Heart right ventricle (tissue), 16 donors: ENCODE results near the gene ERGIC1. TPM values are rescaled to one million over a fixed set of nuclear protein-coding genes. Genes with fewer than 3 reads are reported as not detected.

Source experiments
- ATAC-seq, 8 donors: fragments of 200-7000 bp; cut with Tn5 transposase; one replicate each; pipeline ENCODE4 v1.9.1; 2020; ENCODE audit warnings: mild to moderate bottlenecking in 8 of 8, moderate library complexity in 8 of 8, moderate number of reproducible peaks in 1 of 8
- DNase-seq, 2 donors: peaks; one replicate each; pipeline ENCODE4 v3.0.0-alpha.2; 2020
- H3K27ac ChIP-seq, 10 donors: fragments of 200-600 bp; sonication (generic) in 2 of 10; one replicate each; pipeline versions ENCODE4 v1.5.0 to v1.8.0; 2020 to 2022; ENCODE audit warnings: mild to moderate bottlenecking in 3 of 10
- H3K27me3 ChIP-seq, 7 donors: fragments of 200-600 bp; one replicate each; pipeline ENCODE4 v1.8.0; 2021 to 2022; ENCODE audit warnings: mild to moderate bottlenecking in 2 of 7
- H3K36me3 ChIP-seq, 9 donors: fragments of 200-600 bp; sonication (generic) in 1 of 9; one replicate each; pipeline versions ENCODE4 v1.5.0 to v1.8.0; 2020 to 2022; ENCODE audit warnings: mild to moderate bottlenecking in 2 of 9
- H3K4me1 ChIP-seq, 9 donors: fragments of 200-600 bp; sonication (generic) in 1 of 9; one replicate each; pipeline versions ENCODE4 v1.5.0 to v1.8.0; 2020 to 2022; ENCODE audit warnings: mild to moderate bottlenecking in 4 of 9
- H3K4me3 ChIP-seq, 10 donors: fragments of 200-600 bp; sonication (generic) in 2 of 10; one replicate each; pipeline versions ENCODE4 v1.5.0 to v1.8.0; 2020 to 2022; ENCODE audit warnings: mild to moderate bottlenecking in 7 of 10, moderate library complexity in 2 of 10
- H3K9me3 ChIP-seq, 11 donors: fragments of 200-600 bp in 10 of 11; sonication (generic) in 2 of 11; one replicate each; pipeline versions ENCODE4 v1.5.0 to v1.8.0; 2013 to 2022; ENCODE audit warnings: mild to moderate bottlenecking in 2 of 11, control low read depth in 1 of 11, moderate library complexity in 1 of 11
- CTCF ChIP-seq, 9 donors: fragments of 200-600 bp; sonication (generic) in 2 of 9; IDR thresholded peaks; one replicate each; pipeline versions ENCODE4 v1.5.0 to v1.8.0; 2021 to 2022; ENCODE audit warnings: antibody characterized with exemption in 9 of 9, mild to moderate bottlenecking in 5 of 9, moderate library complexity in 1 of 9
- WGBS, 2 donors: extraction: QIAGEN DNeasy Blood & Tissue Kit; methylation state at CpG; one replicate each; pipeline ENCODE4 v1.1.7; 2013; ENCODE audit warnings: inconsistent platforms in 1 of 2; 5-methylcytosine and 5-hydroxymethylcytosine counted together
- intact Hi-C, 10 donors: fragments of 100-400 bp; cut with DNase I; formaldehyde crosslinking; loops; one replicate each; pipeline versions ENCODE4 v1.11.1 to v1.14.2; 2022
- polyA plus RNA-seq, 2 donors: library from polyadenylated mRNA; stranded (reverse); fragments of 200-250 nt; gene quantifications; one replicate each; pipeline ENCODE4 v1.2.3, GENCODE V29; 2013
- total RNA-seq, 10 donors: library from RNA; stranded (reverse); fragmentation: NEBNext Ultra II Directional in 3 of 10; extraction: Animal tissue kit (Norgen Biotek cat#: 25700) in 3 of 10; gene quantifications; one replicate each; pipeline versions ENCODE4 v1.2.1 to v1.2.4, GENCODE V29; 2021 to 2023
- donor health status: Arrhythmogenic right ventricular cardiomyopathy.
- donor health status: ischemic (EF 13 %, LVEDD 7.1; RV severe dilation, severe dysfunction).
- donor health status: healthy with polysubstance abuse.
- donor health status: DM: no; HTN: yes; CAD: no.
- donor health status: DM: no; HTN: no; CAD: no.
- donor health status: ischemic (EF 25% LVEDD 6.9; RV normal size, moderate dysfunction).
- donor health status: ischemic (EF 25% LVEDD 5.7; RV mildly dilated, moderate dysfunction).
- donor health status: healthy.
- donor health status: DM: yes; HTN: yes; CAD: no.
- donor health status: Ischemic cardiomyopathy.
- donor health status: ischemic (EF 35%, LVEDD 5.7; RV mildly dilated, moderate dysfunction).
- donor health status: nonischemic (EF 11% LVEDD 7.7; RV severe dilation, severe dysfunction).
- donor health status: DM: yes; HTN: yes; CAD: no.
- donor health status: PGD.
- donor health status: ischemic (EF 29% LVEDD 5.4; RV normal size, mild dysfunction).
- donor health status: nonischemic (EF 23%, LVEDD 6.1; RV moderate dilation, normal function).

Gene ERGIC1
- total and polyA plus RNA-seq, 12 donors = 48.0 to 91.9 (median 72.5) TPM

- Histone ChIP-seq H3K4me3 (no peak overlapping the region), H3K9me3 (no peaks in the 10 kb centered on the region), H3K36me3 (peaks cover 0 to 35% (median 0%) of the 10 kb centered on the region in 9 donors), H3K27me3 (no peaks in the 10 kb centered on the region), H3K4me1 (peaks cover 43 to 92% (median 78%) of the 10 kb centered on the region in 9 donors), H3K27ac (peak overlapping the region; percentile 47 to 98 (median 82))
- TF ChIP-seq CTCF (IDR thresholded peaks at IDR 0.05) = no peak
- no peak for DNase-seq
- intact Hi-C loops = loop anchor here in 8 of 10 donors (2.0 to 10.0 kb wide), 9 partner anchors 35 to 187 kb away; partner anchors contain the start of gene DUSP1 (in 6 of the 8)
- 79 to 82% methylated on average over 9 of the region's 9 CpGs for WGBS, 2 donors
- peak in 1 of 8 donors; percentile 0 for ATAC-seq
Measured at GRCh38 chr5:172901788-172902496, 67.9 kb downstream of the ERGIC1 start.

GRCh38 chr5:172902497-172903472 is 68.7 kb downstream of the ERGIC1 start:
- H3K27ac ChIP-seq = peak overlapping the region; percentile 47 to 98 (median 82)
- peak; percentile 23 to 70 (median 56) for TF ChIP-seq CTCF (IDR thresholded peaks at IDR 0.05)
- DNase-seq (peak; percentile 81 to 82), ATAC-seq (peak; percentile 61 to 77 (median 68))
- no peak overlapping the region for H3K4me3 ChIP-seq
- intact Hi-C loops = loop anchor here in 8 of 10 donors (1.0 to 10.0 kb wide), 10 partner anchors 35 to 188 kb away; partner anchors contain the start of gene DUSP1 (in 6 of the 8)
- peaks cover 36 to 84% (median 70%) of the 10 kb centered on the region in 9 donors for H3K4me1 ChIP-seq
- 49 to 60% methylated on average over 25 of the region's 25 CpGs for WGBS, 2 donors
- no peaks in the 10 kb centered on the region for H3K9me3 ChIP-seq
- H3K27me3 ChIP-seq = no peaks in the 10 kb centered on the region
- H3K36me3 ChIP-seq = peaks cover 0 to 32% (median 0%) of the 10 kb centered on the region in 9 donors

- H3K4me3 ChIP-seq = no peak overlapping the region
- DNase-seq (no peak), ATAC-seq (no peak)
- intact Hi-C loops = loop anchor here in 8 of 10 donors (1.0 to 10.0 kb wide), 11 partner anchors 31 to 189 kb away; partner anchors contain the start of gene DUSP1 (in 6 of the 8)
- peaks cover 0 to 22% (median 0%) of the 10 kb centered on the region in 9 donors for H3K36me3 ChIP-seq
- no peak for TF ChIP-seq CTCF (IDR thresholded peaks at IDR 0.05)
- no peaks in the 10 kb centered on the region for H3K9me3 ChIP-seq
- H3K27ac ChIP-seq = peak overlapping the region; percentile 47 to 98 (median 80)
- 58 to 69% methylated on average over 4 of the region's 4 CpGs for WGBS, 2 donors
- H3K27me3 ChIP-seq = no peaks in the 10 kb centered on the region
- H3K4me1 ChIP-seq = peaks cover 30 to 74% (median 60%) of the 10 kb centered on the region in 9 donors
Measured at GRCh38 chr5:172903790-172904189, 69.7 kb downstream of the ERGIC1 start.

DNA sequence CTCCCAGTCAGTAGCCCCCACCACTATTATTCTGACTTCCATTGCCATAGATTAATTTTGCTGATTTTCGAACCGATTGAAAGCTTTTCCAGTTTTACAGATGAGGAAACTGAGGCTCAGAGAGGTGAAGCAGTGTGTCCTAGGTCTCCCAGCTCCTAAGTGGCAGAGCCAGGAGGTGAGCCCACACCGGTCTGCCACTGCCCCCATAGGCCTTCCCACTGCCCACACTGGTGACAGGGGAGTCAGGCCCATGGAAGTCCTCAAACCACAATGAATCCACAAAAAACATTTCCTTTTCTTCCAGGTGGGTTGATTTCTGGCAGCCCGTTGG is 70.2 kb downstream of the ERGIC1 start:
- Histone ChIP-seq H3K4me3 (no peak overlapping the region), H3K27ac (peak overlapping the region; percentile 50 to 98 (median 83)), H3K4me1 (peaks cover 30 to 73% (median 57%) of the 10 kb centered on the region in 9 donors), H3K36me3 (peaks cover 0 to 17% (median 0%) of the 10 kb centered on the region in 9 donors), H3K9me3 (no peaks in the 10 kb centered on the region), H3K27me3 (no peaks in the 10 kb centered on the region)
- intact Hi-C loops = loop anchor here in 7 of 10 donors (2.0 to 10.0 kb wide), 8 partner anchors 31 to 189 kb away; partner anchors contain the start of gene DUSP1 (in 4 of the 7)
- WGBS, 2 donors = 74 to 76% methylated on average over 4 of the region's 4 CpGs
- ATAC-seq (peak in 6 of 8 donors; percentile 0 to 16 (median 2)), DNase-seq (no peak)
- TF ChIP-seq CTCF (IDR thresholded peaks at IDR 0.05) = no peak
